Progenitor cell of endocrine pancreas (in vitro differentiated cells): ENCODE measurements around the gene P2RX6. TPM values are rescaled to one million over a fixed set of nuclear protein-coding genes. Genes with fewer than 3 reads are reported as not detected.
"Not testable (repeated sequence)": the region's sequence is repeated elsewhere in the genome, so short reads cannot be mapped to it uniquely, and the experiment has no call there.

Experiments
- DNase-seq: peaks from one replicate; pipeline ENCODE4 v3.0.0; 2021; ENCODE audit warnings: low spot score; ENCODE audit not compliant: unreplicated experiment
- H3K27ac Mint-ChIP-seq: 2 replicates; pipeline ENCODE4 v1.8.0; 2021; ENCODE audit warnings: mild to moderate bottlenecking, moderate library complexity, mixed read lengths
- H3K27me3 Mint-ChIP-seq: 2 replicates; pipeline ENCODE4 v1.8.0; 2021; ENCODE audit warnings: mixed read lengths
- H3K36me3 Mint-ChIP-seq: 2 replicates; pipeline ENCODE4 v1.8.0; 2022; ENCODE audit warnings: mixed read lengths; ENCODE audit not compliant: insufficient read depth
- H3K4me1 Mint-ChIP-seq: 2 replicates; pipeline ENCODE4 v1.8.0; 2021; ENCODE audit warnings: low read depth, mixed read lengths
- H3K4me3 Mint-ChIP-seq: 2 replicates; pipeline ENCODE4 v1.8.0; 2021; ENCODE audit warnings: low read depth, mild to moderate bottlenecking, moderate library complexity, mixed read lengths
- H3K9me3 Mint-ChIP-seq: 2 replicates; pipeline ENCODE4 v1.8.0; 2021; ENCODE audit warnings: low read depth, mixed read lengths
- CTCF ChIP-seq: fragments of 200-600 bp; sonication (generic); IDR thresholded peaks from one replicate; pipeline ENCODE4 v1.5.0; 2021; ENCODE audit warnings: antibody characterized with exemption, mild to moderate bottlenecking; ENCODE audit not compliant: unreplicated experiment
- total RNA-seq: library from RNA; stranded (reverse); gene quantifications from 2 replicates; pipeline ENCODE4 v1.2.1, GENCODE V29; 2021

P2RX6 gene
- total RNA-seq, 1 donor from 2014 or later, result 0.57 TPM

- H3K4me1 Mint-ChIP-seq, result no peaks in the 10 kb centered on the region
- no peaks in the 10 kb centered on the region for H3K36me3 Mint-ChIP-seq
- peaks cover 3% of the 10 kb centered on the region for H3K9me3 Mint-ChIP-seq
- no peak for DNase-seq
- peaks cover 4% of the 10 kb centered on the region for H3K27me3 Mint-ChIP-seq
- no peak overlapping the region for H3K27ac Mint-ChIP-seq
- no peak for TF ChIP-seq CTCF
- no peak overlapping the region for H3K4me3 Mint-ChIP-seq
Measured at GRCh38 chr22:21067901-21068680, 53.1 kb downstream of the P2RX6 start.

- no peak for TF ChIP-seq CTCF
- Mint-ChIP-seq H3K4me1 (no peaks in the 10 kb centered on the region), H3K4me3 (no peak overlapping the region), H3K27ac (no peak overlapping the region), H3K36me3 (no peaks in the 10 kb centered on the region), H3K27me3 (peaks cover 4% of the 10 kb centered on the region), H3K9me3 (peaks cover 3% of the 10 kb centered on the region)
- no peak for DNase-seq
Measured at GRCh38 chr22:21068681-21069276, 53.8 kb downstream of the P2RX6 start.

GRCh38 chr22:21069375-21069774 is 54.4 kb downstream of the P2RX6 start:
- Mint-ChIP-seq H3K36me3 (no peaks in the 10 kb centered on the region), H3K27me3 (peaks cover 4% of the 10 kb centered on the region)

GRCh38 chr22:21070690-21071615 is 56.0 kb downstream of the P2RX6 start:
- no peaks in the 10 kb centered on the region for H3K36me3 Mint-ChIP-seq
- no peak overlapping the region for H3K4me3 Mint-ChIP-seq
- H3K4me1 Mint-ChIP-seq, result no peaks in the 10 kb centered on the region
- TF ChIP-seq CTCF, result no peak
- peaks cover 4% of the 10 kb centered on the region for H3K27me3 Mint-ChIP-seq
- DNase-seq, result no peak
- H3K9me3 Mint-ChIP-seq, result peaks cover 3% of the 10 kb centered on the region
- no peak overlapping the region for H3K27ac Mint-ChIP-seq

More at GRCh38 chr22:21069375-21069774, 54.4 kb downstream of the P2RX6 start:
- Mint-ChIP-seq H3K27ac (no peak overlapping the region), H3K4me1 (no peaks in the 10 kb centered on the region), H3K9me3 (peaks cover 3% of the 10 kb centered on the region), H3K4me3 (no peak overlapping the region)
- DNase-seq, result no peak
- TF ChIP-seq CTCF, result no peak

GRCh38 chr22:21071796-21072195 is 56.8 kb downstream of the P2RX6 start:
- not testable (repeated sequence) for H3K27me3 Mint-ChIP-seq, H3K36me3 Mint-ChIP-seq, H3K9me3 Mint-ChIP-seq, H3K4me3 Mint-ChIP-seq, H3K27ac Mint-ChIP-seq, H3K4me1 Mint-ChIP-seq, DNase-seq
